ENCODE data around the gene NOL8.
A peak's percentile ranks its signal among the peaks of the same experiment; 100 is the strongest.

The NOL8 gene

DNA sequence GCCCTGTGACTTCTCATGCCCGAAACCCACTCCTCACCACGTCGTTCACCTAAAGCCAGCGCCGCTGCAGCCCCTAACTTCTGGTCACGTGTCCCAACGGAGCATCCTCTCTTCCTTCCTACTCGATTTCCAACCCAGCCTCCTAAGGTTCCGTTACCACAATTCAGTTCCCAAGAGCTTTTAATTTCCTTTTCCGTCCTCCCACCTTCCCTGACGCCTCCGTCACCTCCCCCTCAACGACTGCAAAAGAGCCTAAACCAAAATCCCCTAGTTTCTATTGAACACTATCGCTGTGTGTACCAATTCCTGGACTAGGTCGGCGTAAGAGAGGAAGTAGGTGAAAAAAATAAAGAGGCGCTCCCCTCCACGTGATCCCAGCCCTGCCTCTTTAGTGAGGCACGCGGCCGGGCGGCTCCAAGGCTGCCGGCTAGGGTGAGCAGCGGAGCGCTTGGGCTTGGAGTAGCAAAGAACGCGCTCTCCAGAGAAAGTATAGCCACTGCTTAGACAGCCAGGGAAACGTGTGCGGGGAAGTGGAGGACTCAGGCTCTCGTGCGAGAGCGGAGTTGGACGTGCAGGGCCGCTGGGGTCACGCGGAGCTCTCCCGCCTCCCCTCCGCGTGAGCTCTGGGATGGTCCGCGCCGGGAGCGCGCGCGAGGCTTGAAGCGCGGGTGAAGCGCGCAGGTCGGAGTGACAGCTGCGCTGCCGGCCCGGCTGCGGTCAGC, at the start of gene NOL8, which contains the start of gene CENPP:
Gene NOL8 (minus strand): TSS at position 82 of the 722 bp plus-strand sequence. CDS start 1,189 bp downstream, outside the sequence.
Gene CENPP (plus strand): TSS at position 685 of the 722 bp plus-strand sequence.
- peak; percentile 55 for DNase-seq (ENCODE audit: low read depth)

DNA sequence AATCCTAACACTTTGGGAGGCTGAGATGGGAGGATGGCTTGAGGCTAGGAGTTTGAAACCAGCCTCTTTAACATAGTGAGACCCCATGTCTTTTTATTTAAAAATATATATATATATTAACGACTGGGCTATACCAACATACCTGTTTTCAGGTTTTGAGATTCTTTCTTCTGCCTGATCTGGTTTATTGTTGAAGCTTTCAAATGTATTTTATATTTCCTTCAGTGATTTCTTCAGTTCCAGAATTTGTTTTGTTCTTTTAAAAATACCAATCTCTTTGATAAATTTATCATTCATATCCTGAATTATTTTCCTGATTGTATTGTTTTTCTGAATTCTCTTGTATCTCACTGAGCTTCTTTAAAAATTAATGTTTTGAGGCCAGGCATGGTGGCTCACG, 48.0 kb upstream of the NOL8 start:
- no peak for DNase-seq (ENCODE audit: low read depth)

DNA sequence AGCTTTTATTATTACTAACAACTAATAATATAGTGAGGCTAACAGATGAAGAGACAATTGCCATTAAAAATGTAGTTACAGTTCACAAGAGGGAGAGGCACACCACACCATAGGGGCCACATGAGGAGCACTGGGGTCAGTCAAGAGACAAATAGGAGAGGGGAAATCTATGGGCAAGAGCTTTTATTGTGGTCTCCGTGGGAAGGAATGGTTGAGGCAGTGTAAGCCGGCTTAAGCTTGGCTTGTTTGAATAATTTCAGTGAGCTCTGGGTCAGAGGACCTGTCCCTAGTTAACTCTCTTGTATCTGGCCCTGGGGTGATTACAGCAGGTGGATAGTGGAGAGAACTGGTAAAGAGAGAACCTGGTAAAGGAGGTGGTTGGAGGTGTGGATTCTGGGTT, 43.9 kb upstream of the NOL8 start:
- no peak for DNase-seq (ENCODE audit: low read depth)

DNA sequence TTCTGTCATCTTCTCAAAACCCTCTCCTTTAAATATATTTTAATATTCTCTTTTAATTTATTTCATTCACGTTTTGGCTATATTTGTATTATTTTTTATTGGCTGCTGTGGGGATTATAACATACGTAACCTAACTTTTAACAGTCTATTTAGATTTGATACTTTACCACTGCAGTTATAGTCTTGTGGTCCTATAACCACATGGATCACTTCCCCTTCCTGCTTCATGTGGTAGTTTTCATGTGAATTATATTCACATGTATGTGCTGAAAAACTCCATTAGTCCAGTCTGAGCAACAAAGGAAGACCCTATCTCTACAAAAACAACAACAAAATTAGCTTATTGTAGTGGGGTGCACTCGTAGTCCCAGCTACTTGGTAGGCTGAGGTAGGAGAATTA, 34.9 kb upstream of the NOL8 start:
- no peak for DNase-seq (ENCODE audit: low read depth)

DNA sequence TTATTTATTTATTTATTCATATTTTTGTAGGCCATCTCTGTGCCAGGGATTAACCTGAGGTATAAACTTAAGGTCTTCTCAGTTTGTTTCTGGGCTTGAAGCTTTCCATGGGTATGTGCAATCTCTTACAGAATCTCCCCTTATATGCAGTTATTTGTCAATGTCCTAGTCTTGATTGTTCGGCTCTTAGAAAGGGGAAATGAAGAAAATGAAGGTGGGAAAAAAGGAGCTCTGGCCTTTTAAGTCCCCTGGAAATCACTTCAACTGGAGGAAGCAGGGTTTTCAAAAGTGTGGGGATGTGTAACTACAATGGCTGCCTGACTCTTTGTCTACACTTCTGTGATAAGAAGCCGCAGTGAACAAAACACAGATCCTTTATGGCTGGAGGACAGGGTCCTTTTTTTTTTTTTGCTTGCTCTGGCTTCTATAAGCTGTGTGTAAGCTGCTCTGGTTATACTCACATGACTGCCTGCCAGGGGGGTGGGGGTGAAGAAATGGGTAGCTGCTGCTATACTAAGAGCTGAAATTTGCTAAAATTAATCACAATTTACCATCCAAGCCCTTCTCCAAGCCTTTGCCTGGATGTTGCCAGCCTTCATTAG, 34.3 kb upstream of the NOL8 start:
- no peak for DNase-seq (ENCODE audit: low read depth)

DNA sequence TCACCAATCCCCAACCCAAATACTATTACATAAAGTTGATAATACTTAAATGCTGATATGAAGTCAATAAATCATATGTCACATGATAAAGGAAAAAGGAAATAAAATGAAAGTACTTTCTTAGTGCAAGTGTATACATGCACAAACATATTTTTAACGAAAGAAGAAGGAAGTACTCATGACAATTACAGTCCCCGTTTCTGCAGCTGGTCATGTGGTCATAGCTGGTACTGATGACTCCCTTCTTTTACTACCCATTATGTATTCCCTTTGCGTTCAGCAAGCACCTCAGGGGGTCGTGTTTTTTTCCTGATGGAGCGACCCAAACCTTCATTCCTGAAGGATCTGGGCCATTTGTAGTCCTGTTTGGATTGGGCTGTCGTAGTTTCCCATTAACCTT, 27.9 kb upstream of the NOL8 start:
- DNase-seq (ENCODE audit: low read depth) = no peak

DNA sequence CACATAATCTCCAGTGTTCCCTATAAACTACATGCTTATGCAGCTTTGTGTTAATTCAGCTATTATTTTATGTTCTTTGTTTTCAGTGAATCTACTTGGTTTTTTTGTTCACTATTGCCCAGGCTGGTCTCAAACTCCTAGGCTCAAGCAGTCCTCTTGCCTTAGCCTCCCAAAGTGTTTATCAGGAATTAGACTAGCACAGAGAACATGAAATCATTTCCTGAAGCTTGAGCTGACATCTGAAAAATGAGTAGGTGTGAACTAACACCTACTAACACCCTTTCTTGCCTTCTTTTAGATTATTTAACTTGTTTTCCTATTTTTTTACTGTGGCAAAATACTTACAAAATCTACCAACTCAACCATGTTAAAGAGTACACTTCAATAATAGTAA, 25.6 kb upstream of the NOL8 start:
- no peak for DNase-seq (ENCODE audit: low read depth)

DNA sequence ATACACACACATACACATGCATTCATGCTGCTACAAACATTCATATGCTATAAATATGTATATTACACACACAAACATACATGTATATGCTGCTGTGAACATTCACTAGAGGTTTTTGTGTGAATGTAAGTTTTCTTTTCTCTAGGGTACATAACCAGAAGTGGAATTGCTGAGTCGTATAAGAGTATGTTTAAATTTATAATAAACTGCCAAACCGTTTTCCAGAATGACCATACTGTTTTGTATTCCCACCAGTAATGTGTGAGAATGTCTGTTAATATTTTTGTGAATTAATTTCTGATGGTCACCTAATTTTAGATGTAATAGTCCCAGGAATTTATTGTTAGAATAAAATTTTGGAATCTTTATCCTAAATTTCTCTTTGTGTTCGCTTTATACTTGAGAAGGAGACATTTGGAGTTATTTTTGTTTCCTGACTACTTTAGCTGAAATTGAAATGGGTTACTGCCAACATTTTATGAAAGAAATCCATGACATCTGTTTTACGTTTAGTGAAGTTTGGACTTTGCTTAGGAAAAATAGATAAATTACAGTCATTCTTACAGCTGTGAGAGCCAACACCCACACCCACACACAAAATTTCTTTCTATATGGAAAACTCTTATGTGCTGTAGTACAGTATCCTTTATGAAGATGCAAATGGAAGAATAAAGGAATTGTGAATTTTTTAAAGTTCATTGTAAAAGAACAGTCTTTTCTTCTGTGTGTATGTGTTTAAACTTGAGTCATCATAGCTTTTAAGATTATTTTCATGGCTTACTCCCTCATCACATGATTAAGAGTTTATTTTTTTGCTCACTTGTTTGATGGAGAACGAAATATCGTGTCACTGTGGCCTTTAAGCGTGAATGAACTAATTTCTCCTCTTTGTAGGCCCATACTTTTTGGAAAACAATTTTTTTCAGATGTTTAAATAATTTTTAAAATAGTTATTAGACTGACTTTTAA, 24.9 kb upstream of the NOL8 start:
- DNase-seq (ENCODE audit: low read depth) = no peak

DNA sequence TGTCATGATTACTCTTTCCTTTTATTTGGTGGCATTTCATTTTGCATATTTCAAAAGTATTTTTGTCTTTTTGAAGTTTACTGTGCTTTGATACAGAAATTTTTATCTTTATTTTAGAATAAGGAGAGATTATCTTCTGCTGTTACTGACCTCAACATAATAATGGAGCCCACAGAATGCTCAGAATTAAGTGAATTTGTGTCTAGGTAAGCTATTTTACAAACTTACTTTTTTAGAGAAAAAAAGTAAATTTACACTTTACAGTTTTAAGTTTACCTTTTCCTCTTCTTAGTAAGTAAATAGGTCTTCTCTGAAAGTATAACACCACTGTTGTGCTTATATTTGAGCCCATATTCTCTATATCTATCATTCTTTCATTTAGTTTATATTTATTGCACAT, 20.4 kb upstream of the NOL8 start:
- DNase-seq (ENCODE audit: low read depth) = no peak

DNA sequence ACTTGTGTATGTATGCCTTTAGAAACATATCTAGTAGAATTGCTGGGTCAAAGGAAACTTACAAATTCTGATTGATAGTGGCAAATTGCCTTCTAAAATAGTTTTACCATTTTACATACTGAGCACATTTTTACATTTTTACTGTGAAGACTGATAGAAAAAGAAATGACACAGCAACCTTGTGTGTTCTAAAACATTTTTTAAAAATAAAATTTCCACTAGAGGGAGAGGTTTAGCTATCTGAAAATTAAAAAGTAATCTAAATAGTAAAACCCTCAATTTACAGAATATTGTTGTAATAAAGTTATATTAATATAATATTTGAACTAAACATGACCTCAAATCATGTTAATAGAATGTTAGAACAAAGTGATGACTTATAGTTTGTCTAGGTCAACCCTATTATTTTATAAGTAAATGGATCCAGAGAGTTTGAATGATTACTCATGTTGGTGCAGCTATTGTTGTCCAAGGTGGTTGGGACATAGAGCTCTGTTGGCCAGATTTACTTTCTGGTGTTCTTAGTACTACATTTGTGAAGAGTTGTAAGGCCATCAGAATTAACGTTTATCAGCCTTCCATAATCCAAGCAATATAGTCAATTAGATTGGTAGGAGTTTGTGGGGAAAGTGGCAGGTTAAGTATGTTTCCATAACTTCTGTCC, 17.8 kb upstream of the NOL8 start:
- no peak for DNase-seq (ENCODE audit: low read depth)

DNA sequence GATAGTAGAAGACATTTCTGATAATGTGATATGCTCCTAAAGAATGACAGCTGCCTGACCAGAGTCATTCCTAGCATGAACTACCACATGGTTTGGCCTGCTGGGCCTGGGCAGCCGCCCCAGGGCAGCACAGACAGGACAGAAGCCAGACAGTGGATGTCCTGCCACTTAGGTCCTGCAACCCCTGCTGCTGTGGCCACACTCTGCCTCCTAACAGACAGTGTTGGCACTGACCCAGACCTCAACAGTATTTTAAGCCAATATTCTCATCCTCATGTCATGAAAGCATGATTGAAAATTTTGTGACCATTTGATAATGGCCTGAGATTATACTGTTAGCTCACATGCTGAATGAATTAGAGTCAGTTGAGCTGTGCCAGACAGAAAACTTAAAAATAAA, 16.4 kb upstream of the NOL8 start:
- DNase-seq (ENCODE audit: low read depth) = no peak

DNA sequence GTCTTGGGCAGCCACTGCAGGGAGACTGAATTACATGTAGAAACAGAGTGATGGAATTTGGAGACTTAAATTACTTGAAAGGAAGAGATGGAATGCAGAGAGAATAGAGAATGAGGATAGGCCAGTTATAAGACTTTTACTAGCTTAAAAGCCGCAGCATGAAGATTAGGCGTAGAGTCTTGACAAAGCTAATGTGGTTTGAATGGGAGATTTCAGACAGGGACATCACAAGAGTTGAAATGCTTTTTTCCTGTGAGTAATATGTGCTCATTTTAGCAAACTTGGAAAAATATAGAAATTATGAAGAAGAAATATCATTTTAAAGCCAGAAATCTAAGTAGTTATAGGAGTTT, 8.1 kb upstream of the NOL8 start:
- no peak for DNase-seq (ENCODE audit: low read depth)

DNA sequence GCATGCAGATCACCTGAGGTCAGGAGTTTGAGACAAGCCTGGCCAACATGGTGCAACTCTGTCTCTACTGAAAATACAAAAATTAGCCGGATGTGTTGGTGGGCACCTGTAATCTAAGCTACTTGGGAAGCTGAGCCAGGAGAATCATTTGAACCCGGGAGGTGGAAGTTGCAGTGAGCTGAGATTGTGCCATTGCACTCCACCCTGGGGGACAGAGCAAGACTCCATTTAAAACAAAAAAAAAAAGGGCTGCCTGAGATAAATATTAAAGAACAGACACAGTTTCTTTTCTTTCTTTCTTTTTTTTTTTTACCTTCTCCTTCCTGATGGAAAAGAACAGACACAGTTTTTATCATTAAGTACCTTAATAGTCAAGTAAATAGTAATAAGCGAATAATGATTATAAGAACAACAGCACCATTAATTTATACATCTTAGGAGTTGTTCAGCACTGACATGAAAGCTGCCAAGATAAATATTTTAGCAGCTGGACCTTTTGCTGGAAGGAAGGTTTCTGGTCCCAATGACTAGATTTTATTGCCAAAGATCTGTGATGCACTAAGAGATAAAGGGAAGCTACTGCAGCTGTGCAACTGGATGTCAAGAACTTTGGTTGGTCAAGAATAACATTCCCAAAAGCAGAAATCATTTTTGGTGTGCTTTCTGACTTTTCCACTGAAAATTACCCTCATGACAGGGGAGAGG, 7.6 kb upstream of the NOL8 start:
- no peak for DNase-seq (ENCODE audit: low read depth)

DNA sequence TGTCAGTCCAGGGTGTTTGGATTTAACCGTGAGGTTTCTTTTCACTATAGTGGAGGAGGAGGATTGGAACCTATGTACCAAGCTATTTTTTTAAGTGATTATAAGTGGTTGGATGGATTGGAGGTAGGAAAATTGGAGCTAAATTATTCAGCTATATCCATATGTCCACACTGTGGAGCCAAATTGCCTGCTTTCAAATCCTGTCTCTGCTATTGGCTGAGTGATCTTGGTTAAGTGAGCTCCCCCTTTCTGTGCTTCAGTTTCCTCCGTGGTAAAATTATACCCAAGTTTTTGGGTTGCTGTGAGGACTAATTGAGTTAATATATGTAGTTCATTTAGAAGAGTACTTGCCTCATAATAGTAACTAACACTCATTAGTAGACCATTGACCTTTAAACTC, 3.1 kb upstream of the NOL8 start:
- no peak for DNase-seq (ENCODE audit: low read depth)

DNA sequence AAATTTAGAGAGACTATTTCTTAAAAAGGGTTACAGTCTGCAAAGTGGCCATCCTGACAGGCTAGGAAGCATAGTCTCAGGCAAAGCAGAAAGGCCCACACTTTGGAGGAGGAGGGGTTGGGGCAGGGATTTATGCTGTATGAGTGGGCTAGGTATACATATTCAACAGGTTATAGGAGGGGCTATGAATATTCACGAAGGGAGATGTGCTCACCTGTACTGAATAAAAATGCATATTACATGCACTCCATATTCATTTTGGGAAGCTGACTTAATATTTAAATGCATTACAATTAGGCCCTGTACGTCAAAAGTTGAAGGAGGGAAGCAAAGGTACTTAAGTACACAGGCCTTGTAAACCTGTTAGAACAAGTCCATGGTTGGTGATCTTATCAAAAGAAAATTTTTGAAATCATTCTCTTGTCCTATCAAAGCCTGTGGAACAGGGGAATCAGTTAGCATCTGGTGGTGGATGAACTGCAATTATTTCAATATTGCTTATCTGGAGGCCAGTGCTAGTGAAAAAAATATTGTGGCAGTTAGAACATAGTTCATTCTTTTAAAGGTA, 2.2 kb upstream of the NOL8 start:
- DNase-seq (ENCODE audit: low read depth) = no peak

DNA sequence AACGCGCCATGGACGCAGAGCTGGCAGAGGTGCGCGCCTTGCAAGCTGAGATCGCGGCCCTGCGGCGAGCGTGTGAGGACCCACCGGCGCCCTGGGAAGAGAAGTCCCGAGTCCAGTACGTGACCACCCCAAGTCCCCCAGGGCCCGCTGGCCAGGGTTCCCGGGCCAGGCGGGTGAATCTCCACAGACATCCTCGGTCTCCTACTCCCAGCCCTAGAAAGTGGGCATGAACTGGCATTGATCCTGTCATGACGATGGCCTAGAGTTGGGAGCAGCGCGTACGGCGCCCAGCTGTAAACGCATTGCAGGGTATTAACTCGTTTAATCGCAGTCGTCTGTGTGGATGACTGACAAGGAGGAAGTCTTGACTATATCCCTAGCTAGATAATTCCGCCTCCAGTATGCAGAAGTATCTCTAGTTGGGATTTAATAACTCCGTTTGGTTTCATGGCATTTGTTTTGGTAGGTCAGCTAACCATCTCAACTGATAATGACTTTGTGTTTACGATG, 896 bp upstream of the NOL8 start:
- no peak for DNase-seq (ENCODE audit: low read depth)

DNA sequence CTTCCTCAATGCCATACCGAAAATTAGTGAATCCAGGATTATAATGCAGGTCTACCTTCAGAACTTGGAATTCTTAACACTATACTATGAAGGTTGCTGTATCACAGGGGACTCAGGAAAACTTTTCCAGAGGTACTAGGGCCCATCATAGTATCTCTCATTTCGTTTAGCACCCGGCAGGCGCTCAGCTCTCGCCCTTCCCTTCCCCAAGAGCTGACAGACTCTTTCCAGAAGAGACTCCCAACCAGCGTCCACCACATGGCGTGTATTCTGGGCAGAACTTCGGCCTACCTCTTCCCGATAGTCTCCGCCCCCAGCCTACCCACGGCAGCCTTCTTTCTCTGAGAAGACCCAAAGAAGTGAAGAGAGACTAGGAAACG, 271 bp downstream of the NOL8 start:
- no peak for DNase-seq (ENCODE audit: low read depth)

DNA sequence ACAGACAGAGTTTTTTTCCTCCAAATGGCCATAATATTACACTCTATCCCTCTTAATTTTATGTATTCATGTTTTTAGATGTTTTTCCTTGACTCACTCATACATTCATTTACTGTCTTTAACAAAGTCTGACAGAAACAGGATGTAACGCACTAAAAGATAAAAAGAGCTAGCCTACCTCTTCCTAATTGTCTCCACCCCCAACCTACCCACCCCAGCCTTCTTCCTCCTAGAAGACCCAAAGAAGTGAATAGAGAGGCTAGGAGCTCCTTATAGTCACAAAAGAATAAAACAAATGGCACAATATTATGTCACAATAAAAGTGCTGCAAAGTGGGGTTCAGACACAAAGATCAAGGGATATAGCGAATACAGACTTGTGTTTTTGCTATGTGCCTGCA, 719 bp downstream of the NOL8 start:
- DNase-seq (ENCODE audit: low read depth) = no peak

DNA sequence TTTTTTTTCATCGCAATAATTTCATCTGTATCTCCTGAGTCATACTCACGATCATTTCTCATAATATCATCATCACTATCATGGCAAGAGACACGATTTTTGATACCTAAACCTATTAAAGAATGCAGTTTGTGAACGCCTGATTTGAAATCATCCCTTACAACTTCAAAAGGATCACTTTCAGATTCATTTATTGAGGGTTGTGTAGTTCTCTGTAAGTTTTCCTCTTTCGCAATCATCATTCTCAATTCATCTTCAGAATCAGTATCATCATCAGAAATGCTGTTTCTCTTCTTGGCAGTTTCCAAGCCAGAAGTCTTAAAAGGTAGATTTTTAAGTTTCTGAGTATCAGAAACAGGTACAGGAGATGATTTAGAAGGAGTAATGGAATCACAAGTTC, 9.7 kb downstream of the NOL8 start:
- DNase-seq (ENCODE audit: low read depth) = no peak

DNA sequence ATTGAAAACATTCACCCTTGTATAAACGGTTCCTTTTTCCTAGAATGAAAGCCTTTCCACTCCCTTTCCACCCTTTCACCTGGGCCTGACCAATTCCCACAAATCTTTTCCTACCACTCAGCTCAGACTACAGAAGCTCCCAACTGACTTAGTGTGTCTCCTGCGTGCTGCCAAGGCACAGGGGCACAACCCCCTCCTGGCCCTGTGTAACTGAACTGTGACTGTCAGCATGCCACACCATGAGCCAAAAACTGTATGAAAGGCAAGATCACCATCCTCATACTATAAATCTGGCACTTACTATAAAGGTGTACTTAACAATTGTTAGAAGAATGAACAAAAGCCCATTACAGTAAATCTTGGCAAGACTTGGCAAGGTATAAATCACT, 11.5 kb downstream of the NOL8 start:
- DNase-seq (ENCODE audit: low read depth) = no peak

DNA sequence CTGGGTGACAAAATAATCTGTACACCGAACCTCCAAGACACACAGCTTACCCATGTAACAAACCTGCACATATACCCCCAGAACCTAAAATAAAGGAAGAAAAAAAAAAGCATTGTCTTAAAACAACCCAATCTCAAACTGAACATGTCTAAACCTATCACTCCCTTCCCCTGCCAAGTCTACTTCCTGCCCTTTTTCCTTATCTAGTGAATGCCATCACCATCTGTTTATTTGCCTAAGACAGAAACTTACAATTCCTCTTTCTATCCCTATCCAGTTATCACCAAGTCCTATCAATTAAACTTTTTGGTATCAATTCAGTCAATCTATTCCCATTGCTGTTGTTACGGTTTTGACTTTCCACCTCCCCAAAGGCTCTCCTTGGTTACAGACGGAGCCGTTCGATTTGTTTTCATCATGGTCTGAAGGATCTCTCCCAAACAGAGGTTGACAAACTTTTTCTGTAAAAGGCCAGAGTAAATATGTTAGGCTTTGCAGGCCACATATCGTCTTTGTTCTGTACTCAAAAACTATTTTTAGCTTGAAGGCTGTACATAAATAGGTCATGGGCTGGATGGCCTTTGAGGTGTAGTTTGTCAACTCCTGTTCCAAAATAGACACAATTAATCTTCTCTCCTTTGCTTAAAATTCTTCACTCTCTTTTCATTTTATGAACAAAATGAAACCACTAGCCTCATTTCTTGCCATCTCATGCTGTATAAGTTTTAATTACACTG, 12.1 kb downstream of the NOL8 start:
- DNase-seq (ENCODE audit: low read depth) = no peak

All from stimulated activated CD8-positive, alpha-beta memory T cell treated with anti-CD3 and anti-CD28 coated beads, Interleukin-7, amount 100 ng/mL, for 24 hours (primary cell).